Right cardiac atrium (tissue), 5 donors: ENCODE data around the gene STK31. TPM values are rescaled to one million over a fixed set of nuclear protein-coding genes. Genes with fewer than 3 reads are reported as not detected.
"Not testable (repeated sequence)": the region's sequence is repeated elsewhere in the genome, so short reads cannot be mapped to it uniquely, and the experiment has no call there.

Experiments used
- ATAC-seq, 2 donors: fragments of 200-7000 bp; cut with Tn5 transposase; one replicate each; pipeline versions ENCODE4 v1.8.0 to v1.9.1; 2020; ENCODE audit warnings: moderate library complexity in 2 of 2, mild to moderate bottlenecking in 1 of 2
- DNase-seq, 3 donors: peaks; one replicate each; pipeline ENCODE4 v3.0.0-alpha.2; 2020
- H3K27ac ChIP-seq: one replicate; pipeline ENCODE4 v1.5.1; 2013; ENCODE audit warnings: mild to moderate bottlenecking, low read length, control low read depth, moderate library complexity
- H3K27me3 ChIP-seq: one replicate; pipeline ENCODE4 v1.6.1; 2013; ENCODE audit not compliant: control insufficient read depth, insufficient read depth
- H3K4me1 ChIP-seq: one replicate; pipeline ENCODE4 v1.6.1; 2013; ENCODE audit warnings: low read length; ENCODE audit not compliant: control insufficient read depth, insufficient read depth
- H3K4me3 ChIP-seq: one replicate; pipeline ENCODE4 v1.5.1; 2013; ENCODE audit warnings: low read length, control low read depth
- H3K9me3 ChIP-seq: one replicate; pipeline ENCODE4 v1.6.1; 2013; ENCODE audit warnings: low read length; ENCODE audit not compliant: control insufficient read depth
- WGBS: extraction: QIAGEN DNeasy Blood & Tissue Kit; methylation state at CpG from one replicate; pipeline ENCODE4 v1.1.7; 2013; 5-methylcytosine and 5-hydroxymethylcytosine counted together
- intact Hi-C, 4 donors: fragments of 100-400 bp; cut with DNase I; formaldehyde crosslinking; loops; one replicate each; pipeline versions ENCODE4 v1.11.0 to v1.14.0; 2022 to 2023
- polyA plus RNA-seq: library from polyadenylated mRNA; stranded (reverse); fragments of 200-250 nt; gene quantifications from one replicate; pipeline ENCODE4 v1.2.3, GENCODE V29; 2013
- total RNA-seq, 4 donors: library from RNA; stranded (reverse); fragmentation: NEBNext Ultra II Directional; extraction: Animal tissue kit (Norgen Biotek cat#: 25700); gene quantifications; one replicate each; pipeline ENCODE4 v1.2.1, GENCODE V29; 2021
- donor health status: healthy with polysubstance abuse.
- donor health status: DM: no; HTN: yes; CAD: no.
- donor health status: DM: no; HTN: no; CAD: no.
- donor health status: DM: no; HTN: yes; CAD: no; lungs with severe emphysema.
- donor health status: DM: yes; HTN: yes; CAD: no.

The STK31 gene
- total and polyA plus RNA-seq, 5 donors, result 0.09 to 0.47 (median 0.26) TPM; not detected in 1

- no peak for ATAC-seq
- H3K27ac ChIP-seq, result no peak overlapping the region
- intact Hi-C loops, result no loop called here
- no peaks in the 10 kb centered on the region for H3K27me3 ChIP-seq
- H3K4me1 ChIP-seq, result no peaks in the 10 kb centered on the region
- DNase-seq, result no peak
- H3K9me3 ChIP-seq, result no peaks in the 10 kb centered on the region
- H3K4me3 ChIP-seq, result no peak overlapping the region
Observed at GRCh38 chr7:23759671-23760391, 49.8 kb downstream of the STK31 start.

- intact Hi-C loops, result no loop called here
- H3K4me3 ChIP-seq, result no peak overlapping the region
- DNase-seq, result no peak
- no peak overlapping the region for H3K27ac ChIP-seq
- H3K27me3 ChIP-seq, result no peaks in the 10 kb centered on the region
- 85% methylated on average over 3 of the region's 3 CpGs for WGBS
- no peaks in the 10 kb centered on the region for H3K9me3 ChIP-seq
- ATAC-seq, result no peak
- no peaks in the 10 kb centered on the region for H3K4me1 ChIP-seq
Observed at GRCh38 chr7:23765943-23766342, 55.9 kb downstream of the STK31 start.

DNA sequence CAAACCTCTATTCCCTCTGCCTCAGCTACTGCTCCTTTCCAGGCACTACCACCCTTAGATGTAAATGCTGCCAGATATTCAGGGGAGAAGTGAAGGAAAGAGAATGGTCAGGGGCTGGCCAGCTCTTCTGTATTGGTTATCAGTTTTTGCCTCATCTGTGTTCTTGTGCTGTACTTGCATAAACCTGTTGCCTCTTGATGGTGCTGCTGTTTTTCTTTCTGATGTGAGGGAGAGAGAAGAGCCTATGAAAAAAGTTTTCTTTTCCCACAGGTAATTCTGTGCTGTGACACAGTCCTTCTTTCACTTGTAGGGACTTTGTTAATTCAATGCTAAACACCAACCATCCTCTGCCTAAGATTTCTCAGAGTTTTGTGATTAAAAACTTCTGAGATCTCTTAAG, 57.5 kb downstream of the STK31 start:
- Histone ChIP-seq H3K4me1 (no peaks in the 10 kb centered on the region), H3K4me3 (no peak overlapping the region), H3K9me3 (no peaks in the 10 kb centered on the region), H3K27me3 (no peaks in the 10 kb centered on the region), H3K27ac (no peak overlapping the region)
- DNase-seq, result no peak
- ATAC-seq, result no peak
- intact Hi-C loops, result no loop called here

GRCh38 chr7:23768022-23768421, 58.0 kb downstream of the STK31 start:
- DNase-seq, result no peak
- ATAC-seq, result no peak
- WGBS, result 86% methylated on average over 3 of the region's 3 CpGs
- intact Hi-C loops, result no loop called here
- Histone ChIP-seq H3K27me3 (no peaks in the 10 kb centered on the region), H3K4me3 (no peak overlapping the region), H3K27ac (no peak overlapping the region), H3K9me3 (no peaks in the 10 kb centered on the region), H3K4me1 (no peaks in the 10 kb centered on the region)

DNA sequence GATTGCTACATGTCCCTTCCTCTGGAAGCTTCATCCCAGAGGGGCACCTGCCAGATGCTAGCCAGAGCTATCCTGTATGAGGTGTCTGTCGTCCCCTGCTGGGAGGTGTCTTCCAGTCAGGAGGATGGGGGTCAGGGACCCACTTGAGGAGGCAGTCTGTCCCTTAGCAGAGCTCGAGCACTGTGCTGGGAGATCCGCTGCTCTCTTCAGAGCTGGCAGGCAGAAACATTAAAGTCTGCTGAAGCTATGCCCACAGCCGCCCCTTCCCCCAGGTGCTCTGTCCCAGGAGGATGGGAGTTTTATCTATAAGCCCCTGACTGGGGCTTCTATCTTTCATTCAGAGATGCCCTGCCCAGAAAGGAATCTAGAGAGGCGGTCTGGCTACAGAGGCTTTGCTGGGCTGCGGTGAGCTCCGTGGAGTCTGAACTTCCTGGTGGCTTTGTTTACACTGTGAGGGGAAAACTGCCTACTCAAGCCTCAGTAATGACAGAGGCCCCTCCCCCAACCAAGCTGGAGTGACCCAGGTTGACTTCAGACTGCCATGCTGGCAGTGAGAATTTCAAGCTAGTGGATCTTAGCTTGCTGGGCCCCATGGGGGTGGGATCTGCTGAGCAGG, 69.3 kb downstream of the STK31 start:
- intact Hi-C loops, H3K4me3 ChIP-seq, H3K27ac ChIP-seq, H3K27me3 ChIP-seq, H3K4me1 ChIP-seq, ATAC-seq, H3K9me3 ChIP-seq: not testable (repeated sequence)
- peak in 1 of 3 donors; percentile 33 for DNase-seq
- 80% methylated on average over 7 of the region's 7 CpGs for WGBS

GRCh38 chr7:23783115-23783514, 73.1 kb downstream of the STK31 start:
- Histone ChIP-seq H3K27ac (no peak overlapping the region), H3K27me3 (no peaks in the 10 kb centered on the region), H3K4me1 (no peaks in the 10 kb centered on the region), H3K4me3 (no peak overlapping the region), H3K9me3 (no peaks in the 10 kb centered on the region)
- WGBS, result 83% methylated on average over 5 of the region's 5 CpGs
- DNase-seq (no peak), ATAC-seq (no peak)
- intact Hi-C loops, result no loop called here

- WGBS, result 92% methylated on average over 3 of the region's 3 CpGs
- H3K4me3 ChIP-seq, result no peak overlapping the region
- no peak overlapping the region for H3K27ac ChIP-seq
- H3K27me3 ChIP-seq, result no peaks in the 10 kb centered on the region
- no peaks in the 10 kb centered on the region for H3K9me3 ChIP-seq
- no peaks in the 10 kb centered on the region for H3K4me1 ChIP-seq
- no peak for DNase-seq
- intact Hi-C loops, result no loop called here
- no peak for ATAC-seq
Observed at GRCh38 chr7:23787272-23787671, 77.3 kb downstream of the STK31 start.

GRCh38 chr7:23788843-23789242, 78.8 kb downstream of the STK31 start:
- 54% methylated on average over 3 of the region's 3 CpGs for WGBS
- intact Hi-C loops, result no loop called here
- DNase-seq, result no peak
- Histone ChIP-seq H3K27ac (no peak overlapping the region), H3K4me3 (no peak overlapping the region), H3K4me1 (no peaks in the 10 kb centered on the region), H3K27me3 (no peaks in the 10 kb centered on the region), H3K9me3 (no peaks in the 10 kb centered on the region)
- ATAC-seq, result no peak

GRCh38 chr7:23791721-23792120, 81.7 kb downstream of the STK31 start:
- no peaks in the 10 kb centered on the region for H3K4me1 ChIP-seq
- intact Hi-C loops, result no loop called here
- no peak overlapping the region for H3K27ac ChIP-seq
- no peak overlapping the region for H3K4me3 ChIP-seq
- ATAC-seq (no peak), DNase-seq (no peak)
- no peaks in the 10 kb centered on the region for H3K27me3 ChIP-seq
- H3K9me3 ChIP-seq, result no peaks in the 10 kb centered on the region

DNA sequence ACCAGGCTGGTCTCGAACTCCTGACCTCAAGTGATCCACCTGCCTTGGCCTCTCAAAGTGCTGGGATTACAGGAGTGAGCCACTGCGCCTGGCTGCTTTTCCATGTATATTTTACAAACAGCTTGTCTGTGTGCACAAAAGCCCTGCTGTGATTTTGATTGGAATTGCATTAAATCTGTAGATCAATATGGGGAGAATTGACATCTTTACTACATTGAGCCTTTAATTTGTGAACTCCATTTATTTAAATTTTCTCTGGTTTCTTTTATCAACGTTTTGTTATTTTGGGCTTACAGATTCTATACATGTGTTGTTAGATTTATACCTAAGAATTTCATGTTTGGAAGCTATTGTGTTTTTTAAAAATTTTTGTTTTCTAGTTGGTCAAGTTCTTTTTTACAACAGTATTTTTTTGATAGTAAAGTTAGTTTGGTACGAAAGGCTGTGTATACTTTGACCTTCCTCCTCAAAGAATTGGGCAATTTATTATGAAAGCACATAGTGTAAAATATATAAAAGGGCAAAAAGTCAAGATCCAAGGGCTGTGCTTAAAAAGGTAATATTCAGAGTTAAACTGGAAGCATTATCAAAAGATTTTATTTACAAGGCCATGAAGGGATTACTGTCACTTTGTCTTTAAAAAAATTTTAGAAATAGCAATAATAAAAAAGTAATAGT, 92.8 kb downstream of the STK31 start:
- no peak overlapping the region for H3K27ac ChIP-seq
- H3K27me3 ChIP-seq, result no peaks in the 10 kb centered on the region
- no peak for DNase-seq
- H3K4me1 ChIP-seq, result no peaks in the 10 kb centered on the region
- no peak for ATAC-seq
- intact Hi-C loops, result no loop called here
- no peak overlapping the region for H3K4me3 ChIP-seq
- 75% methylated on average over 4 of the region's 4 CpGs for WGBS
- no peaks in the 10 kb centered on the region for H3K9me3 ChIP-seq

DNA sequence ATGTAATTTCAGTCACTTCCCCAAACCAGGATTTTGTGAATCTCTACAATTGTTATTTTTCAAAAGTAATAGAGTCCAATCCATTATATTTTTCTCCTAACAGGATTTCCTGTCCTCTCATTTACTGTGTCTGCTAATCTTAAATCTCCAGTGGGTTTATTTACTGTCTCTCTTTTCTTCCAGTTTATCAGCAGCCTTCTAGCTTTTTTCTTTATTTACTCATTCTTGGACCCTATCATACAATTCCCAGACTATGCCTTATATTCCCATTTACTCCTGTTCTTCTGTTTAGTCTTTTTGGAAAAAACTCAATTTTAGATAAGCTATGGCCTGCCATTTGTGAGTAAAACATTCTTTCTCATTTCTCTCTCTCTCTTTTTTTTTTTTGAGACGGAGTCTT, 94.7 kb downstream of the STK31 start:
- ATAC-seq (no peak), DNase-seq (no peak)
- Histone ChIP-seq H3K4me3 (no peak overlapping the region), H3K9me3 (no peaks in the 10 kb centered on the region), H3K27ac (no peak overlapping the region), H3K27me3 (no peaks in the 10 kb centered on the region), H3K4me1 (no peaks in the 10 kb centered on the region)
- intact Hi-C loops, result no loop called here
- WGBS, result 44% methylated on average over 1 of the region's 1 CpG
